Measurements from ENCODE around the gene DIS3L2.

The DIS3L2 gene

DNA sequence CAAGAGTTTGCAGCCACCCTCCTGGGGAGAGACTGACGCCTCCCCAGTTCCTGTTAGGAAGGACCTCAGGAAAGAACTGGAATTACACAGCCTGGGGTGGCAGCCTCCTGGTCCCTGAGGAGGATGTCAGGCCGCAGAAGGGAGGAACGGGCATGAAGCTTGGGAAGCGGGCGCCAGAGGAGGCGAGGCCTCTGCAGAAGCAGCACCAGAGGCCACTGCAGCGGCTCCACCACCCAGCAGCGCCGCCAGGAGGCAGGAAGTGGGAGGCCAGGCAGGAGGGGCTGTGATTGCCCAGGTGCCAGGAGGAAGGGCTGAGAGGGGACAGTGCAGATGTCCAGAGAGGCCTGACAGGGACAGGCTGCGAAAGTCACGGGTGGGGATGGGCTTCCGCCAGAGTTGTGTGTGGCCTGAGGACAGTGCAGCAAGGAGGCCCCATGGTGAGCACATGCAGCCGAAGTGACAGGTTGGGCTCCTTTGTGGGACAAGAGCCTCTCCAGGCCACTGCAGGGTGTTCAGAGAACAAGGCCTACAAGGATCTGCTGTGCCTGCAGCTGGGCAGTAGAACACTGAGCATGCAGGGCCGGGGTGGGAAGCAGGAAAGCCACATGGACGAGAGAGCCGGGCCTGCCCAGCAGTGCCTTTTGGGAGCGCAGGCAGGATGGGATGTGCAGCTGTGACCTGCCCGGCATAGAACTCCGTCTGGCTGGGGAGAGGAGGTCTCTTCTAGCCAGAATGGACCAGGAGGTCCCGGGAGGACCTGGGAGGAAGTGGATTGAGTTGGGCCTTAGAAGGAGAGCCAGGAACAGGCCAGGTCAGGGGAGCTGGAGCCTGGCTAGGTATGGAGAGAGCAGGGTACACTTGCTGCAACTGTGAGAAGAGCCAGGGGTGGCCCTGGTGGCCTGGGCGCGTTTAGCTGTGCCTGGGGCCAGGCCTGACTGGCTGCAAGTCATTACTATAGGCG lies 377.9 kb downstream of the DIS3L2 start:
- no peak for DNase-seq

DNA sequence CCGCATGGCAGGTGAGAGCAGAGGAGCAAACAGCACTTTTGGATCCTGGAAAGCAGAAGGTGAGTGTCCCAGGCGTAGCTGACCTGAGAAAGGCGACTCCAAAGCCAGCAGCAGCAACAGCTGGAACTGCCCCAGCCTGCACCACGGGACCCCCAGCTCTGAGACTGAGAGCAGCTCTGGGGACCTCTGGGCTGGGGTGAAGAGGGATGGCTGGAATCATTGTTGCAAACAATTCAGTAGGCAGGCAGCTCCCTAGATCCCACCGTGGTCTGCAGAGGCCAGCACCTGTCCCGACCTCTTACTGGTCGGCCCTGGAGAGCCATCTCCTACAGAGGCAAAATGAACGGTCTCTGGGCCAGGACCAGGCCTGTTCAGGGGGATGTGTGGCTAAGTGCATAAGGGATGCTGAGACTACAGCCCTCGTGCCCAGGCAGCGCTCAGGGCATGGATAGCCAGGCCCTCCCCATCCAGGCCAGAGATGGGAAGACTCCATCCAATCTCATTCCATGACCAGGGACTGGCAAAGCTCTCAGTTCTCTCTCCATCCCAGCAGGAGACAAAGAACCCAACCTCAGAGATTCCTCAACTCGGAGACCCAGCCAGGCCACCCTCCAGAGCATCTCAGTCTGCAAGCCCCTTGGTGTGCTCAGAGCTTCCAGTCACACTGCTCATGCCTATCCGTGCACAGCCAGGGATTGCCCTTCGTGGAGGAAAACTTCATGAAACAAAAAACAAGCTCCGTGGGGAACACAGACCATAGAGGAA lies 378.8 kb downstream of the DIS3L2 start:
- no peak for DNase-seq

DNA sequence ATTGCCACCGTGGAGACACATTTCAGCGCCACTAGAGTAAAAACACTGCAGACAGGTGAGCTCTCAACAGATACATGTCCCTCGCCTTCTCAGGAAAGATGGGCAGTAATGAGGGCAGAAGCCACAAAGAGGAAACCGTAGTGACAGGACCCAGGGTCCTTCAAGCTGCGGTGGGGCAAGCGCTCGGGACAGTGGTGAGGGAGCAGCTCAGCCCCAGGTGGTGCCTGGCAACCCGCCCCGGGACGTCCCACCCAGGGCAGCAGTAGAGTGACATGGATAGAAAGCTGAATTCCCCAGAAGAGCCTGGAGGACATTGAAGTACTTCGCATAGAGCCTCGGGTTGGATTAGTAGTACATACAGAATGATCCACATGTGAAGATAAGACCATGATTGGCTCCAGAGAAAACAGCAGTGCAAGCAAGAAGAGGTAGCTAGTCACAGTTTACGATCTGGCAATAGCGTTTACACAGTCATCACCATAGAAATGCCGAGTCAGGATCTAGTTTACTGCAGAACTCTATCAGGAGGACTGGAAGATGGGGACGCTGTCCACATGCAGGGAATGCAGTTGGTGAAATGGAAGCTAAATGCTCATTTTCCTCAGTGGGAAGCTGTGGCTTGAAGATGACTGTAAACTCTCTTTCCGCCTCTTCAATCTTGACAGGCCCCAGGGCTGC lies 379.7 kb downstream of the DIS3L2 start:
- DNase-seq, result no peak

DNA sequence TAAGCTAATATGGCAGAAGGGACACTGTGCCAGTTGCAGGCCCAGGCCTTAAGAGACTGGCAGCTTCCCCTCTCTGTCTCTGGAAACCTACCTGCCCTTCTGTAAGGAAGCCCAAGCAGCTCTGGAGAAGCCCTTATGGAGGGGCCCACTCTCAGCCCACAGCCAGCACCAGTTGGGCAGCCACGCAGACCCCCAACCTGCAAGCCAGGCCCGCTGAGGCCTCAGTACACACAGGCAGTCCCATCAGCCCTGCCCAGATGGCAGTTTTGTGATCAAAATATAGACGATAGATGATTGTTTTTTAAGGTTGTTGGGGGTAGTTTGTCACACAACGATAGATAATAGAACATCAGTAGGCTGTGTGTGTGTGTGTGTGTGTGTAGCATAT lies 380.2 kb downstream of the DIS3L2 start:
- no peak for DNase-seq

DNA sequence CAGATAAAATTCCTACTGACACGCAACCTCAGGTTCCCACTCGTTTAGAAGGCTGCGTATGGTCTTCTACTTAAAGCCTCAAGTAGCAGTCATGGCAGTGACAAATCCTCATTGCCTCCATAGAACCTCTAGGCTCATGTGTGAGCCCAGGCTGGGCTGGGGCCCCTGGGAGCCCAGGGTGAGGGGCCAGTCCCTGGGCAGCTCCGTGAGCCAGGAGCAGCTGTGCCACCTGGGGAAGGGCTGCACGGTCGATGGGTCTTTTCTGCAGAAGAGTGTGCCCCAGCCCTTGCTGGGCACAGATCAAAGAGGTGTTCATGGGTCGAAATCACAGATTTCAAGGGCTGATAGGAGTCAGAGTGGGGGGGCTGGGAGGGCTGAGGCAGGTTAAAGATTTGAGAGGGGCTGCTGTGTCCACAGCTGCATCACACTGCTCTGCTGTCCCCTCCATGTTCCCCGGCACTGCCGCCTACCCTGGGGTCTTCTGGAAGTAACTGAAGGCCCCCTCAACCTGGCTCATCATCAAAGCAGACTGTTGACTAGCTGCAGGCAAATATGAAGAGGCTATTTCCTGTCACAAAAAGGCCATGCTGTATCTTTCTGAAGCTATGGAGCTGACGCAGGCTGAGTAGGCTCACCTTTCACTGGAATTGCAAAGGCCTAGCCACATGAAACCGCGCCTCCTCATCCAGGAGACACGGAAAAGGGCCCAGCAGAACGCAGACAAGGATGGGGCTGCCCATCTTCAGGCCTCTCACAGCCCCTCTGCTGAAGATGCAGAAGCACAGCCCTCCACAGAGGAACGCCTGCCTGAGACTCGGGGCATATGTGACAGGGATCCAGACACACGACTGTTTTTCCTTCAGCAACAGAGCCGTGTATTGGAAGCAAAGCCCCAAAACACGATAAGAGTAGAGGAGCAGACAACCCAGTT lies 381.4 kb downstream of the DIS3L2 start:
- DNase-seq, result no peak

DNA sequence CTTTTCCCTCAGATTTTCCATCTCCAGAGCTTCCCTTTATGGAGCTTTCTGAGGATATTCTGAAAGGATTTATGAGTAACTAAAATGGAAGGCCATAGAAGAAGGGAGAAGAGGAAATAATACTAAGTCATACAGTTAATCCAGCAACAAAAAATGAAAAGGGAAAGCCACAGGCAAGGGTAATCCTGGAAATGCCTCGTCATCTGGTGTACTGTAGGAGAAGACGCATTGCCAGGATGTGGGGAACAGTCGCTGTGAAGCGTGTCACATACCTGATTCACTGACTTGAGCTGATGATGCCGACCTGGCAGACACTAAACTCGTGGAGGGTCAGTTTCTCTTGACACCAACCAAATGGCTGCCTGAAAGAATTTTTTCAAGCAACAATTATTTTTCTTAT lies 382.3 kb downstream of the DIS3L2 start:
- DNase-seq, result no peak

DNA sequence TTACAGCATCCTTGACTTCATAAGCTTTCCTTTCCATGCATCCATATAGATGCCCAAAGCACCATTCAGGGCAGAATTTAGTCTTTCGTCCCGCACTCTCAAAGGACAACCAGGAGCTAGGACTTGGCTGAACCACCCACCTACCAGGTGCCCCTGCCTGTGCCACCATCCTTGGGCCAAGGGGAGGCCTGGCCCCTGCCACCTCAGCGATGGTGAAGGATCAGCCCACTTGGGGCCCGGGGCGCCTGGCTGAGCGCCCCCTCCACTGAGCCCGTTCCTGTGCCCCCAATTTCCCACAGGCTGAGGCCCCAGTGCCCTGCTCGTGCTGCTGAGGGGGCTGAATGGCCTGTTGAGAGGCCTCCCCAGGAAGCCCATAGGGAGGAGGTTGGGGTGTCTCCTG lies 383.7 kb downstream of the DIS3L2 start:
- DNase-seq, result no peak

DNA sequence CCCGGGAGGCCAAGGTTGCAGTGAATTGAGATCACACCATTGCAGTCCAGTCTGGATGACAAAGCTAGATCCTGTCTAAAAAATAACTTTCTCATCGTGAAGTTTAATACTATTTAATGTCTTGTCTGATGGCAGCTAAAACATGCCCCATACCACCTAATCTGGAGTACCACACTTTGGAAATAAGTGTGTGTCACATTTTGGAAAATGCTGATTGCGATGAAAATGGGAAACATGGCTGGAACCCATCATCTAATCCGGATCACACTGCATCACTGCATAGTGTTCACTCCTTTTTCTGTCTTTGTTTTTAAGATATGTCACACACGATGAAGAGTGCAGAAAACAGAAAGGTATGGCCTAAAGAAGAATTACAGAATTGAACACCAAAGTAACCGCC lies 385.9 kb downstream of the DIS3L2 start:
- DNase-seq, result no peak

DNA sequence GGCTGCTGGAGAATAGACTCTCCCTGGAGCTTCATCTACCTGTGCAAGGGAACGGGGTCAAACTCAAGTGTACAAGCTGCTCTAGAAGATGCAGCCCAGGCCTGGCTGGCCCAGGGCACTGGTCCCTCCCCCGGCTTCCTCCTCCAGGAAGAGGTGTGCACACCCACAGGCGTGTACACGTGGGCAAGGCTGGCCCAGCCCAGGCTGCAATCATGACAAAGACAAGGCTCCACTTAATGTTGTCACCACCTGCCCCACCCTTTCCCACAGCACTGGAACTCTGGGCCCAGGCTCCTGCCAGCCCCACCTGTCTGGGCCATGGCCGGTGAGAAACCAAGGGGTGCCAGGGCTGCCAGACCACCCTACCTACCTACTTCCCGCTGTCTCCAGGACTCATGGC lies 387.4 kb downstream of the DIS3L2 start:
- DNase-seq, result no peak

DNA sequence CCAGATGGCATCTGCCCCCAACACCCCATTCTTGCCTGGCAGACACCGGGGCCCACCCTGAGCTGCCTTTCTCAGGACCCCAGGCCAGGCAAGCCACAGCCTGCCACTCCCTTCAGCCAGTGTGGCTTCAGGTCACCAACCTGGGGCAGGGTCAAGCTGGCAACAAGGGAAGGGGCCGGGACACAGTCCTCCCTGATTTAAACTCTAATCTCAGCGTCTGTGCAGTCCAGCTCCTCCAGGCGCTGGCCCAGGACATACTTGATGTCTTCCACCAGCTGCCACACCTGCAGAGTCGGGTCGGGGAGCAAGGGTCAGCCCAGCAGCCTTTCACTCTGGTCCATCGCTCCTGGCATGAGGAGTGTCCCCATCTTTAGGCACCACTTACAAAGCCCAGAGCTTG lies 388.0 kb downstream of the DIS3L2 start:
- DNase-seq, result no peak

DNA sequence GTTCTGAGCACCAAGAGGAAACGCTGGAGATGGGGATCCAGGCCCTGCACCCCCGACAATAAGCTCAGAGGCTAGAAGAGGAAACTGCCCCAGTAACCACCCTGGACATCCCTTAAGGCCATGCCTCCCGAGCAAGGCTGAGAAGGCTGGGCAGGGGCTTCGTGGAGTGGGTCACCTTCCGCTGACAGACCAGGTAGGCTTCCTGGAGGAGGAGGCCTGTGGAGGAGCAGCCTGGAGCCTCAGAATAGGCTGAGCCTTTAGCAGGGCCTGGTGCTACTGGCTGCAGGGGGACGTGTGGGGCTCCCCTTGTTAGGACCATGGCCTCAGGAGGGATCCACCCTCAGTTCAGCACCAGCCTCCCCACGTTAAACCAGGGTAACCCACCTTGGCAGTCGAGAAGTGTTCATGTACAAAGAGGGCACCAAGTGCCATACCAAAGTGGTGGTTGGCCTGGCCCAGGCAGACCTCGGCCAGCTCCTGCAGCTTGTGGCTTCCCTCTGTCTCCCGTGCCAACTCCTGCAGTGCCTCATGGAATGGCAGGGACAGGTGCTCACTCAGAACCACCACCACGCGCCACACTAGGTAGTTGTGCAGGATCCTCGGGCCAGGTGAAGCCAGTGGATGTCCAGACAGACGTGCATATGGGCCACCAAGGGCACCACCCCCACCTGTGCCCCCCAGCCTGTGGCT lies 388.6 kb downstream of the DIS3L2 start:
- no peak for DNase-seq

DNA sequence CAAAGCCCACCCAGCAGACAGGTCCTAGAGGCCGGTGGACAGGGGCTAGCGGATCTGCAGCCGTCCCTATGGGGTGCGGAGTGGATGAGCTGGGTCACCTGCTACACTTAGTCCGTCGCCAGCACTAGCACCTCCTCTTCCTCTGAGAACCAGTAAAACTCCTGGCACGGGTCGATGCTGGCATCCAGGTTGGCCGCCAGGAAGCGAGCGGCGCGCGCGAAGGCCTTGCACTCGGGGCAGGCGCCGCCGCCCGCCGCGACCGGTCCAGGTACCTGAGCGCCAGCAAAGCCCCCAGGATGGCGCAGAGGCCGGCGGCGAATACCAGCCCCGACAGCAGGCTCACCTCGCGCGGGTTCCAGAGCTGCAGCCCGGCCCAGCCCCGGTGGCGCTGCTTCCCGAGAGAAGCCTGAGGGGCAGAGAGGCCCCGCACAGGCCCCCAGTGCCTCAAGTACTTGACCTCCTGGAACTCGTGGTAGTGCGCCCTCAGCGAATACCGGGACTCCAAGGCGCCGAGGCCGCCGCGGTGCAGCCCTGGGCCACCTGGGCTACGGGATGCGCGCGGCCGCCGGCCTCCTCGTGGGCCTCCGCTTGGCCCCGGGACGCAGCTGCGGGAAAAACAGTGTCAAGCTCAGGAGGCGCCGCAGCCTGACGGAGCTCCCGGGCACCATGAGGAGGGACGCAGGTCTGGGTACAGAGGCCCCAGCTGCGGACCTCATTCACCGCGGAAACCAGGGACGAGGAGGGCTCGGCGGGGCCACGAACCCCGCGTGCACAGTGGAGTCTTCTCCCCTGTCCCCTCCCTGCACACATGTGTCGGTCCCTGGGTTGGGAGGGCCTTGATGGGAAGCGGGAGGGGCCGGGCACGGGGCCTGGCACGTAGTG lies 389.5 kb downstream of the DIS3L2 start:
- DNase-seq, result no peak

DNA sequence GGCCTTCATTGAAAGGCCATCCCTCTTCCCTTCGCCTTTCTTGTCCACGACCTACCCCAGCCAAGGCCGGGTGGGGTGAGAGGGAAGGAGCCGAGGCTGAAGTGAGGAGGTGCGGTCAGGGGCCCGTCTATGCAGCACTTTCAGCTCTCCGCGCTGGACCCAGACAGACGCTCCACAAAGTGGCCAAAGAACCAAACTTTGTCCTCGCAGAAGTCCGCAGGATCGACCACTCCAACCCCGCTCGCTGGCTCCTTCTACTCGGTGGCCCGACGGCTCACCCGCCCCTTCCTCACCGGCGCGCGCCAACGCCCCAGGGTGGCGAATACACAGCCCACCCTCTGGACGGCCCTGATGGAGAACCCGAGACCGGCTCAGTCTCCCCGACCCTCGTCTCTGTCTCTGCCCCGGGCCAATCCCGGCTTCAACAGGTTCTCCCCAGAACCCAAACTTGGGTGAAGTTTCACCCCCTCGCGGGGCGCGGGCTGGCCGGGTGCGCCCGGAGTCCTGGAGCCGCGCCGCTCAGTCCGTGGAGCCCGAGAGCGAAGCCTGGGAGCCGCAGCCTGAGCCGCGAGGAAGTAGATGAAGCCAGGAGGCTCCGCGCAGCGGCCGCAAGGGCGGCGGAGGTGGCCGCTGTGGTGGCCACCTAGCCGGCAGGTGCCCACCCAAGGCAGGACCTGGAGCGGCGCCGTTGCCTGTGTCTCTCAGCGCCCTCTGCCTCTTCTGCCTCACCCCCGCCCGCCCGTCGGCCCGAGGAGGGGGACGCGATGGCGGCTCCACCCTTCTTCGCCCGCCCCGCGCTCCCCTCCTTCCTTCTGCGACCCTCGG lies 390.4 kb downstream of the DIS3L2 start:
- DNase-seq, result no peak

DNA sequence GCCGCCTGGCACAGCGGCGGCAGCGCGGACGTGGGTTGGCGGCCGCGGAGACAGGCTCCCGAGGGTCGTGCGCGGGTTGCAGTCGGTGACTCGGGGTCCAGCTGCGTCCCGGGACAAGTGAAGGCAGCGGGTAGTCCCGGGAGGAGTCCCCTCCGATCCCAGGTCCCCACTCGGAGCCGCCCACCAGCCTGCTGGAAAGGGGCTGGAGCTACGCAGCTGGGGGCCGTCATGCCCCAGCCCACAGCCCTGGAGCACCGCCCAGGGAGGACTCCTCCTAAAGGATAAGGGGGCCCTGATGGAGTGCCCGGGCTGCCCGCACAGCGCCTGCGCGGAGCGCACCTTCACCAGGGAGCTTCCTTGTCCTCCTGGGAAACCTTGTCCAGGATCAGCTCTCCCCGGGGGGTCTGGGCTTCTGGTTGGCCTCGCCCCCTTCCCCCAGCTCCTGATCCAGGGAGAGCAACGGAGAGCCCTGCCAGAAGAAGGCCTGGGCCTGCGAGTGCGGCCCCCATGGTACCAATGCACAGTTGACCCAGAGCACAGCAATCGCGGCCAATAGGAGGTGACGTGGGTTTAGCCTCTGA lies 391.1 kb downstream of the DIS3L2 start:
- DNase-seq, result no peak

DNA sequence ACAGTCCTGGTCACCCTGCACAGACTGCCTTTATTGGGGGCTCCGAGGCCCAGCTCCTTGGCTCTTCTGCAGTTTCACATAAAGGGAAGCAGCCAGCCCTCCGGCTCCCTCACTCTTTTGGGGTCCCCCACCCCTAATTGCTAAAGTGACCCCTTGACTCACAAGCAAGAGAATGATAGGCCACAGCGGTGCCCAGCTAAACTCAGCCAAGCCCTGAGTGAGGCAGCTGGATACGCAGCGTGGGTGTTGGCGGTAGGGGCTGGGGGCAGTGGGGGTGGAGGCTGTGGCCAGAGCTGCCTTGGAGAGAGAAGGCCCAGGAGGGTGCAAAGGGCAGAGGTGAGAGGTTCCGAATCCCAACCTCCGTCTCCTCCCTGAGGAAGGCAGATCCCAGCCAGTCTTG lies 391.6 kb downstream of the DIS3L2 start:
- DNase-seq, result no peak

DNA sequence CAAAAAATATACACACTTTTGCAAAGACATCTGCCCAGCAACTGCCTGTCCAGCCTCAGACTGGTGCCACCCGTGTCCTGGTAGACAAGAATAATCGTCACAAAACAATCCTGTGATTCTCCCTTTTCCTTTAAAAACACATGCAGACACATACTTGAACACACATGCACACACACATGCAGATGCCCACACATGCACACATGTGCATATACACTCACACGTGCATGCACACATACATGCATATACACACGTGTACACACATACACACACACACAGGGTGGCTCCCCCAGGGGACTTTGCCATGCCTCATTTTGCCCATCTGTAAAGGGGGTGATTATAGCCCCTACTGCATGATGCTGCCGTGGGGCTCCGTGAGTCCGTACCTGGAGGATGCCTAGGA lies 392.1 kb downstream of the DIS3L2 start:
- no peak for DNase-seq

DNA sequence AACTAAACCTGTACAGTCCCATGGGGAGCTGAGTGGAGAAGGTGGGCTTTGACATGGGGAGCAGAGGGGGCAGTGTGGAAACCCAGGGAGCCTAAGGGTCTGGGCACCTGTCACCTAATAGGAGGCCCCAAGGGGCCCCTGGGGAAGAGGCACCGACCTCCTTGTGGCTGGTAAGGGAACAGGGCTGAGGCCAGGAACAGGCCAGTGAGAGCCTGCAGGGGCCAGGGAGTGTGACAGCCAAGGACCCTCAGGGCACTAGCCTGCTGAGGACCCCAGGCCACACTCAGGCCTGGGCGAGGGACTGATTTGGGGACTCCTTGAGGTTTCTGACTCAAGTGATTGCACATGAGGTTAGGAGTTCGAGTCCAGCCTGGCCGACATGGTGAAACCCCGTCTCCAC lies 392.6 kb downstream of the DIS3L2 start:
- no peak for DNase-seq

DNA sequence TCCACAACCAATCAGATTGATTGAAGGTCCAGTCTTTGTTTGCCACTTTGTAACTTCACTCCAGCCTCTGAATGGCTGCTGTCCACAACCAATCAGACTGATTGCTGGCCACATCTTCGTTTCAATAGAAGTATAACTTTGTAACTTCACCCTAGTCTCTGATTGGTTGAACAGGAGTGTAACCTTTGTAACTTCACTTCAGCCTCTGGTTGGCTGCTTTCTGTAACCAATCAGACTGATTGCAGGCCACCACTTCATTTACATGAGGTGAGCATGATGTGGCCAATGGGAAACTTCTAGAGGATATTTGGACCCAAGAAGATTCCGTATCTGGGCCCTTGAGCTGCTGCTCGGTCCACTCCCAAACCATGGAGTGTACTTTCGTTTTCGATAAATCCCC lies 400.1 kb downstream of the DIS3L2 start:
- DNase-seq, result no peak

DNA sequence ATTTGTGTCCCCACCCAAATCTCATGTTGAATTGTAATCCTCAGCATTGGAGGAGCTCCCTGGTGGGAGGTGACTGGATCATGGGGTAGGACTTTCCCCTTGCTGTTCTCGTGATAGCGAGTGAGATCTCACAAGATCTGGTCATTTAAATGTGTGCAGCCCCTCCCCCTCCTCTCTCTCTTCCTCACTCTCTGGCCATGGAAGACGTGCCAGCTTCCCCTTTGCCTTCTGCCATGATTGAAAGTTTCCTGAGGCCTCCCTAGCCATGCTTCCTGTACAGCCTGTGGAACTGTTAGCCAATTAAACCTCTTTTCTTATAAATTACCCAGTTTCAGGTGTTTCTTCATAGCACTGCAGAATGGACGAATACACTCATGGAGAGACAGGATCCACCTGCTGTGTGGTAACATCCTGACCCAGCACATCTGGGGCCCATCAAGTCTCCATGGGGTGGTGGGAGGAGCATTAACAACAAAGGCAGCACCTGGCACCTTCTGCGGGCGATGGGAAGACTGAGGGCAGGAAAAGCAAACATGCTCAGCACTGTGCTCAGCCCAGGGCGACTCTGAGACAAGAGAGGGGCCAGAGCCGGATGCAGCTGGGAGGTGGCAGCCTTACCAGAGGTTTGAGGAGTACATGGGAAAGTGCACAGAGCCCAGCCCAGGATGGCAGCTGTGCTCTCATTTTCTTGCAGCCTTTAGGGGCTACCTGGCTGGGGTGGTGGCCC lies 400.8 kb downstream of the DIS3L2 start:
- no peak for DNase-seq
